NCI-H526 (cell line): Measurements from ENCODE around the gene CASQ2.

ENCODE experiments used
- DNase-seq, 2 experiments: peaks; one replicate each; lab custom pipeline; 2025; lab: John Stamatoyannopoulos, UW

Gene CASQ2

GRCh38 chr1:115660151-115660550 is 108.4 kb downstream of the CASQ2 start:
- DNase-seq = no peak

GRCh38 chr1:115658646-115659045 is 109.9 kb downstream of the CASQ2 start:
- no peak for DNase-seq

DNA sequence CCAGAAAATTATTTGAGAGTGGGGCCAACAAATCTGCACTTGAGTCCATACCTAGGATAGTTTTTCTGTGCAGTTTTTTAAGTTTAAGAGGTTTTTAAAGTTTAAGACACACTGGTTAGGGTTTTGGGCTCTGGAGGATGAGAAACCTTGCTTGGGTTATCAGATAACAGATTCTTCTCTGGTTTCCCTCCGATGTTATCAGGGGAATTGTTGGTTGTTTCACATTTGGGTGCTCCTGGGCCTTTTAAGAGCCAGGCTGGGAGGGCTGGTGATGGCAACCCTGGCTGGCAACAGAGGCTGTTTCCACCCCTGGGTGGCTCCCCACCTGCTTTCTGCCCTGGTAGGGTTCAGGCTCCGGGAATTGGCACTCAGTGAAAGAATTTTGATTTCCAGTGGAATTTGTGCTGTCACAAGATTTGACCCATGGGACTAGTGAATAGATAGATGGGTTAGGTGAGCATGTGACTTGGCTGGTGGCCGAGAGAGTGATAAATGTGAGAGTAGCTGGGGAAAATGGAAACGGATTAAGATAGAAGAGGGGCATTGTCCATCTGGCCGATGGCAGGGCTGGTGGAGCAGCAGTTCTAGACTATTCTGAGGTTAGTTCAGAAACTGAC is 111.9 kb downstream of the CASQ2 start:
- no peak for DNase-seq

DNA sequence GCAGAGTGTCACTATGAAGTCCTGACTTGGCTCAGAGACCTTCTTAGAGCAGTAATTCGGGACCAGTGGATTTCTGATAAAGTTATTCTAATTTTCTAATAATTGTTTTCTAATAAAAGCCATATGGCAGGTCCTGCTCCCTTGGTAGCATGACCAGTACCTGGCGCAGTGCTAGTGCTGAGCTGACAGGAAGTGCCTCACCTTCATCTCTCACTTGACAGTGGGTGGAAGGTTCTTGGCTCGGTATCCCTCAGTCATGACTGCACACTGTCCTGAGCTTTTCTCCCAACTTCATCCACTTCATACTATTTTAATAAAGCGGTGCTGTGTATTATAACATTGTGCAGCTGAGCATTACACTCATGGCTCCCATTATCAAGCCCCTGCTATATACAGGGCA is 112.6 kb downstream of the CASQ2 start:
- no peak for DNase-seq

GRCh38 chr1:115655306-115655663 is 113.2 kb downstream of the CASQ2 start:
- no peak for DNase-seq

DNA sequence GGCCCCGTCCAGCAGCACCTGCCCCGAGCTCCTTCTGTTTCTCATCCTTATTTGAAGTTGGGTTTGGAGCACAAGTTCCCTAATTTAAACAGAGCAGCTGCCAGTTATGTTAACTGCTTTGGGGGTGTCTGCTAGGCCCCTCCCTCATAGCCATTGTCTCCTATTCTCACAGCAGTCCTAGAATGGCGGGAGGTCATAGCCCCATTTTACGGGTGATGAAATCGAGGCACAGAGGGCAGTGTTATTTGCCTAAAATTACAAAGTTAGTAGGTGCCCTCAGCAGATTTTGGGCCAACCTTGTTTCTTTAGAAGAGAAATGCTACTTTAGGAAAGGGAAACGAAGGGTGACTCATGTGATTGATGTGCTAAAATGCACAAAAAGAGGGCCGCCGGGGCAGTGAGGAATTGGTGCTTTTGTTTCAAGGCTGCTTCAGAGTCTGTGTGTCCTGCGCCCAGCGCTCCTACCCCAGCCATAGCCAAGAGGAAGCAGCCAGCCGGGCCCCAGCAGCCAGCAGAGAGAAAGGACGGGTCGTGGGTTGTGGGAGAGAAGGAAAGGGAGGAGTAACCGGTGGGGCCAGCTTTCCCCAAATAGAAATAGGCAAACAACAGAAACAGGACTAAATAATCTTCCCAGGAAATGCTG is 113.7 kb downstream of the CASQ2 start:
- DNase-seq = peak in 1 of 2 experiments; percentile 6

DNA sequence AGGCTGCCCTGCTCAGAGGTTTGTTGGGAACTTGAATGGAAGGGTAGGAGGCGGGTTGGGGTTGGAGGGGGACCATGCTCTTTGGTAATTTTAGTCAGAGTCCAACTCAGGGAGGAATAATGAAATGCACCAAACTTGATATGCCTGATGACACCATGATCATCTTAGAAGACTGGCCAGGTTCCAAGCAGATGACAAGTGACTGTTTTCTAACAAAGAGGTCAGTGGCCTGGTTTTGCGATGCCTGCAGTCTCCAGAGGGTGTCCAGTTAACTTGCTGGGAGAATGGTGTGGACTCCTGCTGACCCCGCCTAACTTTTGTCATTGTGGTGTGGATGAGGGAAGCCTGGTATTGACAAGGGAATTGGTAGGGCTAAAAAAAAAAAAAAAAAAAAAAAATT is 114.4 kb downstream of the CASQ2 start:
- no peak for DNase-seq

DNA sequence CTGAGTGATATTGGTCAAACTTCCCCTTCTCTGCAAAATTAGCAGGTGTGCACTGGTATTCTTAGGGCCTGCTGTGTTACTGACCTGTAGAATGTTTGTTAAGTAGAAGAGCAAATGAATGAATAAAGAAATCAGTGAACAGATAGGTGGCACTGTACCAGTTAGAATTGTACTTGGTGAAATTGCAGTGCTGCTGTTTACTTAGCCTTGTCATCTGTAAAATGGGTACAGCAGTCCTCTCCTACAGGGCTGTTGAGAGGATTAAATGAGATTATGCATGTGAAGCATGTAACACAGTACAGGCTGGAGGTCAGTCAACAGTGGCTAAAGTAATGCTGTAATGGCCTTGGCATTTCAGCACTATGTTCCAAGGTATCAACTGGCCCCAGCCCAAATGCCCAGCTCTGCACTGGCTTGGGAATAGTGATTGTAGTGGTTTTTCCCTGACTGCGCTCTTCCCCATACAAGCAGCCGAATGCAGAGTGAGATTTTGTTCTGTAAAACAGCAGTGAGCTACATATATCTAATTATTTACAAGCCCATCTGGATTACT is 116.2 kb downstream of the CASQ2 start:
- no peak for DNase-seq

- no peak for DNase-seq
Observed at GRCh38 chr1:115651391-115651790, 117.1 kb downstream of the CASQ2 start.

- DNase-seq = peak; percentile 25 to 39
Observed at GRCh38 chr1:115650961-115651360, 117.6 kb downstream of the CASQ2 start.
